Measurements from ENCODE around the gene SIX1.

- TF ChIP-seq, protein P1, sequence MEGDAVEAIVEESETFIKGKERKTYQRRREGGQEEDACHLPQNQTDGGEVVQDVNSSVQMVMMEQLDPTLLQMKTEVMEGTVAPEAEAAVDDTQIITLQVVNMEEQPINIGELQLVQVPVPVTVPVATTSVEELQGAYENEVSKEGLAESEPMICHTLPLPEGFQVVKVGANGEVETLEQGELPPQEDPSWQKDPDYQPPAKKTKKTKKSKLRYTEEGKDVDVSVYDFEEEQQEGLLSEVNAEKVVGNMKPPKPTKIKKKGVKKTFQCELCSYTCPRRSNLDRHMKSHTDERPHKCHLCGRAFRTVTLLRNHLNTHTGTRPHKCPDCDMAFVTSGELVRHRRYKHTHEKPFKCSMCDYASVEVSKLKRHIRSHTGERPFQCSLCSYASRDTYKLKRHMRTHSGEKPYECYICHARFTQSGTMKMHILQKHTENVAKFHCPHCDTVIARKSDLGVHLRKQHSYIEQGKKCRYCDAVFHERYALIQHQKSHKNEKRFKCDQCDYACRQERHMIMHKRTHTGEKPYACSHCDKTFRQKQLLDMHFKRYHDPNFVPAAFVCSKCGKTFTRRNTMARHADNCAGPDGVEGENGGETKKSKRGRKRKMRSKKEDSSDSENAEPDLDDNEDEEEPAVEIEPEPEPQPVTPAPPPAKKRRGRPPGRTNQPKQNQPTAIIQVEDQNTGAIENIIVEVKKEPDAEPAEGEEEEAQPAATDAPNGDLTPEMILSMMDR (IDR thresholded peaks at IDR 0.05), result no peak
- no peak for TF ChIP-seq POLR2AphosphoS5 (IDR thresholded peaks at IDR 0.05; ENCODE audit: low read depth, low read length)
- TF ChIP-seq SIN3A (IDR thresholded peaks at IDR 0.05; ENCODE audit: borderline replicate concordance, insufficient read depth, low read depth, low read length), result peak; percentile 78; the same call in 1 of the 2 replicates
Observed at GRCh38 chr14:60647081-60647836, 2.0 kb downstream of the SIX1 start.
